Ramos (cell line): ENCODE results near the gene CAMTA1.
"Not testable (repeated sequence)": the region's sequence is repeated elsewhere in the genome, so short reads cannot be mapped to it uniquely, and the experiment has no call there.

Source experiments
- in situ Hi-C: fragments of 300-500 bp; cut with MboI; formaldehyde crosslinking; loops from one replicate; pipeline ENCODE4 v1.14.3; 2022; ENCODE audit warnings: low sequenced_read_pairs; ENCODE audit not compliant: unreplicated experiment

The CAMTA1 gene

DNA sequence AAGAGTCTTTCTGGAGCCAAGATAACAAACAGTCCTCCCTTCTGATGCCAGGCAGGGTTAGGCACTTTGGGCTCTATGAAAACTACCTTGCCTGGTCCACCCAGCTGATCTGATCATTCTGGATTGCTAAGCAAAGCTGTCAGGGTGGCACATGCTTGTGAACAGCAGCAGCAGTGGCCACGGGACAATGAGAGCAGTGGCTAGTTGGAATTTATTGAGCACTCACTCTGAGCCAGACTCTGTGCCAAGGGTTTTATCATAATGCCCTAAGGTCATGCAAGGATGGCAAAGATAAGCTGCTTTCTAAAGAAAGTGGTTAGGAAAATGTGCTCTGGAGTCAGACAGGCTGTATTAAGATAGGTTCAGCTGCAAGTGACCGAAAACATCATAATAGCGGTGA lies 595.5 kb downstream of the CAMTA1 start:
- in situ Hi-C loops: no loop called here

GRCh38 chr1:7381729-7382128 lies 596.5 kb downstream of the CAMTA1 start:
- in situ Hi-C loops: not testable (repeated sequence)

- in situ Hi-C loops: no loop called here
These were observed 597.7 kb downstream of the CAMTA1 start for GRCh38 chr1:7382971-7383370.

GRCh38 chr1:7383671-7384520 lies 598.6 kb downstream of the CAMTA1 start:
- in situ Hi-C loops: no loop called here

DNA sequence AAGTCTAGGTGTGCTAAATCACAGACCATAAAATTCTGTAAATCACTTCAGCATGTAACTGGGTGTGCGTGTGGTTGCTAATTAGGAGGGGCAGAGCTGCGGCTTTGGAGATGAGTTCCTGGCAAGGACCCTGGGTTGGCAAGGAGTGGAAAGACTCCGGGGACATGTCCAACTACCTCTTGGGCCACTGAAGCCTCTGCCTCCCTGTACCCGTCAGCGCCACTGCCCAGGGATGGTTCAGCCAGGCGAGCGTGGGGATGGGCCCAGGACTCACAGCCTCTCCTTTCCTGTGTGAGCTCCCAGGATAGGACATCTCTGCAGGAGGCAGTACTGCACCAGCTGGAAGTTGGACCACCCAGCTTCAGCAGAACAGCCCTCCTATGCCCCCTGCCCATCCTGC lies 599.4 kb downstream of the CAMTA1 start:
- in situ Hi-C loops: no loop called here

DNA sequence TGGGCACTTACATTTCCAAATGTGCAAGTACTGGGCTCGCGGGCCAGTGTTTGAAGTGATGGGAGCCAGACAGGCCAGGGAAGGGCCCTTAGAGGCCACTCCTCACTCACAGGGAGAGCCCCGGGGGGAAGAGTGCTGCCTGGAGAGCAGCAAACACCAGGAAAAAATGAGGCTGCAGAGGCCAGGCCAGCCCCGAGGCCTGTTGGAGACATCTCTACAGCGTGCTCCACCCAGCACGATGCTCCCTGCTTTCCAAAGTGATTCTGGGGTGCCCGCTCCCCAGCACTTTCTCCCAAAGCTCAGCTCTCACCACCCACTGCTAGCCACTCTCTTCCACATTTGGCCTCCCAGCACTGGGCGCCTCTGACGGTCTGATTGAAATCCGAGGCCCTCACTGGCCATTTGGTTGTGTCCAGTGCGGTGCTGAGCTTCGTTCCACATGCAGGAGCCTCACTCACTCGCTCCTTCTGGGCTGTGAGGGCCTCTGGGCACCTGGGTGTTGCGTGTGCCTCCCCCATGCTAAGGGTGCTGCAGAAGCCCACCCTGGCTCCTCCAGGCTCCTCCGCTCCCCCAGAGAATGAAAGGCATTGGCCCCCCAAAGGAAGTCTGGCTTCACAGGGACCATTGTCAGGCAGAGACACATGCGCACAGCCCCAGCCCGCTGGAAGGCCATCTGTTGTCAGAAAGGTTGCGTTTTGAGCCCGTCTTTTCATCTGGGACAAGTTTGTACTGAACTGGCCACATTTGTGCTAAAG lies 600.4 kb downstream of the CAMTA1 start:
- in situ Hi-C loops: no loop called here

DNA sequence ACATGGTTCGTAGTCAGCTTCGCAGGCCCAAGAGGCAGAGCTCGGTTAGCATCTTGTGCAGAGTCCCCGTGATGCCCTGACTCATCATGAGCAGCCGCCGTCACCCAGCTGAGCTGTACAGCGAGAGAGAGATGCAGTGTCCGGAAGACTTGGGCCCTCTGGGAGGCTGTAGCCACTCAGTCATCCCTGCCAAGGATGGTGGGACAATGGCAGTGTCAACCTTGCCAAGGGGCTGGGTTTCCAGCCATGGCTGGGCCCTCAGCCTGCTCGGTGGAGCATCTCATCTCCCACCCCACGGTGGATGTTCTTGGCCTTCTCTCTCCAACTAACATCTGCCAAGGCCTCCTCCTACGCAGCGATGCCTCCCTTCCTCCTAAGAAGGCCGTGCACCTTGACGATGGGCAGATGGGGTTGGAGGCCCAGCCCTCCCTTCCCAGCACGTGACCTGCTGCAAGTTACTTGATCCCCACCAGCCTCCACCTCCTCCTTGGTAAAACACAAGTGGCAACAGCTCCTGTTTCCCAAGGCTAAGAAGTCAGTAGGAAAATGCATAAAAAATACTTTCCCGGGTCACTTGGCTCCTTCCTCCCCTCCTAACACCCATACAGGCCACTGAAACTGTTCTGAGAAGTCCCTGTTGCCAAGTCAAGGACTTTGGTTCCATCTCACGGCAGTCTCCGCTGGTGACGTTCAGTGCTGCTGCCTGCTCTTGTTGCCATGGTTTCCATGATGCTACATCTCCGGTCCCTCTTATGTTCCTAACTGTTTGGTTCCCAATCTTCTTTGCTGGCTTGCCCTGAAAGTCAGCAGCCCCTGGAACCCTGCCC lies 601.2 kb downstream of the CAMTA1 start:
- in situ Hi-C loops: no loop called here

DNA sequence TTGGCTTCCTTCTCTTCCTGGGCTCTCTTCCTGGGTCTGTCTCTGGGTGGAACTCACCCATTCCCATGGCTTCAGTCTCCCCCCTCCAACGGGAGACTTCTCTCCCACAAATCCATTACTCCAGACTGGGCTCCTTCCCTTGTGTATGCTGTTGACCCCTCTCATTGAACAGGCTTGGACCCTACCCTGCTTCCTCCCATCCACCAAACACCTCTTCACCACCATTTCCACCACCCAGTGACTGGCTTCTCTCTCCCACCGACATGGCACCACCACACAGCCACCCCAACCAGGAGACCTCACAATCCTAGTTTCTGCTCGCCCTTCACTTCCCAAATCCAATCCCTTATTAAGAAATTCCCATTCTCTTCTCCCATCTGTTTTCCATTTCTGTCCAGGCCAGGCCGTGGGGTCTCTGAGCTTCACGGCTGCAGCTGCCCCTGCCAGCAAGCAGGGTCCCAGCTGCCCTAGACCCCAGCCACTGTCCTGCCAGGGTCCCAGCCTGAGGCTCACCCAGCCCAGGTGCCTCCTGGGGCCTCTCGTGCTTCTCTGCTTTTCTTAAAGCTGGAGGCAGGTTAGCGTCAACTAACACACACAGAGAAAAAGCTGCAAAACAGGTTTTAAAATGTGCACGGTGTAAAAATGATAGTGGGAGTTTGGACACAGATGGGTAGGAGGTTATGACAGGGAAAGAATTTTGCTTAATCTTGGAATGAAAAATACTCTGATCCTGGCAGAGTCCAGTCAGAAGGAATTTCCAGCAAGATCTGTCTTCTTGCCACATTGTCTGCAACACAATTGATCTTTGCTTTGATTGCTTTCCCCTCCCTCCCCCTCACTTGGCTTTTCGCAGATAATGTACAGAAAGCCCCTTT lies 602.0 kb downstream of the CAMTA1 start:
- in situ Hi-C loops: no loop called here

DNA sequence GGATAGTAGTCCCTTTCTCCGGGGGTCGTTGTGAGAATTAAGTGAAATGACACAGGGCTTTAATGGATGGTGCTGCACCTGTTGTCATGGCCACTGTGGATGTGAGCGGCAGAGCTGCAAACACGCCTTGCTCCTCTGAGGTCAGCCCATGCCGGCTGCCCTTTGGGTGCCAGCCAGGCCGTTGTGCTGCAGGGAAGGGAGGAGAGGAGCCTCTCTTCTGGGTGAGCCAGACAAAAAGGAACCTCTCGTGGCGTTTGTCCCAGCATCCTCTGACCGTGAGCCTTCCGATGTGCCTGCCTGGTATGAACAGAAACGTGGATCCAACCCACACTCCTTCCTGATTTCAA lies 602.9 kb downstream of the CAMTA1 start:
- in situ Hi-C loops: no loop called here

GRCh38 chr1:7388488-7389185 lies 603.4 kb downstream of the CAMTA1 start:
- in situ Hi-C loops: no loop called here

GRCh38 chr1:7389201-7389905 lies 604.1 kb downstream of the CAMTA1 start:
- in situ Hi-C loops: no loop called here

GRCh38 chr1:7389906-7390603 lies 604.8 kb downstream of the CAMTA1 start:
- in situ Hi-C loops: no loop called here

DNA sequence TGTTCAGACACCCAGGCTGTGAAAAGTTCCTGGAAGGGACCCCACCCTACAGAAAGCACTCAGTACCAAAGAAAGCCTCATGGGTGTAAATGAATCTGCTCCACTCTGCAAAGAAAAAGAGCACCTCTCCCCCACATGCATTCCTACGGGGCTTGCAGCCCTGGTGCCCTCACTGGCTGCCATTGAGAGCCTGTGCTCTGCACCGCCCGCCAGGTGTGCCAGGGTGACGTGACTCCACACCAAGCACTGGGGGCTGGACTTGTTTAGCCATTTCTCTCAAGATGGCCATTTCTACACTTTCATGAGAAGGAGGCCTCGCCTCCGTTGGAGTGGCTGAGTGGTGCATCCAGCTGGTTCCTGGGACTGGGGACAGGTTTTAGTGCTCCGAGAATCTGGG lies 605.3 kb downstream of the CAMTA1 start:
- in situ Hi-C loops: no loop called here

DNA sequence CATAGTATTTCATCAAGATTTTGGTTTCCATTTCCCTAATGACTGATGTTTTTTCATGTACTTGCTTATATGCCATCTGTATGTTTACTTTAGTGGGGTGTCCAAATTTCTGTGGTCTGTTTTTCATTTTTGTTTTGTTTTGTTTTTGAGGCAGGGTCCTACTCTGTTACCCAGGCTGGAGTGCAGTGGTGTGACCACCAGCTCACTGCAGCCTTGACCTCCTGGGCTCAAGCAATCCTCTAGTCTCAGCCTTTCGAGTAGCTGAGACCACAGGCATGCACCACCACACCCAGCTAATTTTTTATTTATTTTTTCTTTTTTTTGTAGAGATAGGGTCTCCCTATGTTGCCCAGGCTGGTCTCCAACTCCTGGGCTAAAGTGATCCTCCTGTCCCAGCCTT lies 607.9 kb downstream of the CAMTA1 start:
- in situ Hi-C loops: no loop called here

- in situ Hi-C loops: no loop called here
These were observed 610.0 kb downstream of the CAMTA1 start for GRCh38 chr1:7395251-7395650.

DNA sequence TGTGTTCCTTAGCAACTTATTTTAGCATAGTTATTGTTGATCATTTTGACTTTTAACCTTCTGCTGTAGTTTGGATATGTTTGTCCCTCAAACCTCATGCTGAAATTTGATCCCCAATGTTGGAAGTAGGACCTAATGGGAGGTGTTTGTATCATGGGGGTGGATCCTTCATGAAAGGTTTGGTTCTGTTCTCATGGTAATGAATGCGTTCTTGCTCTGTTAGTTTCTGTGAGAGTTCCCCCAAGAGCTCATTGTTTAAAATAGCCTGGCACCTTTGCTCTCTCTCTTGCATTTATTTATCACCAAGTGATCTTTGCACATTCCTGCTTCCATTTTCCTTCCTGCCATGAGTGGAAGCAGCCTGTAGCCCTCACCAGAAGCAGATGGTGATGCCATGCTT lies 613.7 kb downstream of the CAMTA1 start:
- in situ Hi-C loops: no loop called here

DNA sequence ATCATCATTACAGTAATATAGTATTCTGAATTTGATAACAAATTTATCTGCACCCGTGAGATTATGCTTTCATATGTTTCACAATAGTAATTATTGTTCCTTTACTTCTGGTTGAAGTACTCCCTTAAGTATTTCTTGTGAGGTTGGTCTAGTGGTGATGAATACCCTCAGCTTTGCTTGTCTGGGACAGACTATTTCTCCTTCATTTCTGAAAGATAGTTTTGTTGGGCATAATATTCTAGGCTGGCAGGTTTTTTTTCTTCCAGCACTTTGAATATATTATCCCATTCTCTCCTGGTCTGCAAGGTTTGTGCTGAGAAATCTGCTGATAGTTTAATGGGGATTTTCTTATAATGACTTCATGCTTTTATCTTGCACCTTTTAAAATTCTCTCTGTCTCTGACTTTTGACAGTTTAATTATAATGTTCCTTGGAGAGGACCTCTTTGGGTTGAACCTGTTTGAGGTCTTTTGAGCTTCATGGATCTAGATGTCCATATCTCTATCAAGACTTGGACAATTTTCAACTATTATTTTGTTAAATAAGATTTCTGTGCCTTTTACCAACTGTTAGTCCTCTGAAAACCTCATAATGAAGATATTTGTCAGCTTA lies 614.4 kb downstream of the CAMTA1 start:
- in situ Hi-C loops: no loop called here

DNA sequence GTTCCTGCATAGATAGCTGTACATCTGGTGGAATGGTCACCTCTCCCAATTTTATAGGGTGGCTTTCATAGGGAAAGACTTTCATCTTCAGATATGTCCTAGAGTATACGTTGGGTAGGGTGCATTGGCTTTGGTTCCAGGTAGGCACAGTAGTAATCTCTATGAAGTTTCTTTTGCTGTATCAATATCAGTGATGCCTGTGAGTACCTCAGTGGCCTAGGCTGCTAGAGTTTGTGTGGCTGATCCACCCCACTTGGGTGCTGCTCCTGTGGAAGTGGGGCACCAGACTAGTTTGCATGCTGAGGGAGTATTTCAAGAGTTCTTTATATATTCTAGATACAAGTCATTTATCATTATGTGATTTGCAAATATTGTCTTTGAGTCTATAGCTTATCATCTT lies 615.3 kb downstream of the CAMTA1 start:
- in situ Hi-C loops: no loop called here
